GM19193 (cell line): ENCODE measurements around the gene ARMCX1.

Experiments used
- POLR2A ChIP-seq: IDR thresholded peaks from 4 replicates; pipeline ENCODE4 v1.6.1; 2011; ENCODE audit not compliant: insufficient read depth, insufficient read length; ENCODE audit errors: extremely low read depth

ARMCX1 gene

GRCh38 chrX:101550362-101550750, at the start of gene ARMCX1:
Gene ARMCX1 (plus strand): TSS chrX:101550547. CDS start chrX:101552931, 2,384 bp downstream.
- no peak for TF ChIP-seq POLR2A

GRCh38 chrX:101507372-101507771, 43.0 kb upstream of the ARMCX1 start:
- no peak for TF ChIP-seq POLR2A

- TF ChIP-seq POLR2A: no peak
Observed at GRCh38 chrX:101507986-101508385, 42.4 kb upstream of the ARMCX1 start.

- TF ChIP-seq POLR2A: no peak
Observed at GRCh38 chrX:101530944-101531343, 19.4 kb upstream of the ARMCX1 start.

- TF ChIP-seq POLR2A: no peak
Observed at GRCh38 chrX:101539116-101539515, 11.2 kb upstream of the ARMCX1 start.

GRCh38 chrX:101550751-101551379, 518 bp downstream of the ARMCX1 start:
- TF ChIP-seq POLR2A: no peak

- no peak for TF ChIP-seq POLR2A
Observed at GRCh38 chrX:101551380-101551767, 1.0 kb downstream of the ARMCX1 start.

- no peak for TF ChIP-seq POLR2A
Observed at GRCh38 chrX:101552714-101553113, 2.4 kb downstream of the ARMCX1 start.

GRCh38 chrX:101564651-101565050, 14.3 kb downstream of the ARMCX1 start:
- no peak for TF ChIP-seq POLR2A

- TF ChIP-seq POLR2A: no peak
Observed at GRCh38 chrX:101595739-101596419, 45.5 kb downstream of the ARMCX1 start.

GRCh38 chrX:101602077-101602476, 51.7 kb downstream of the ARMCX1 start:
- no peak for TF ChIP-seq POLR2A
